ENCODE results near the gene UBE2J2. TPM values are rescaled to one million over a fixed set of nuclear protein-coding genes. Genes with fewer than 3 reads are reported as not detected.

The UBE2J2 gene
- total and polyA plus RNA-seq, 2 of the 8 experiments (the other 6 are each of a cell fraction or from before 2014, with no cell fraction given): 33.6 to 67.9 TPM

DNA sequence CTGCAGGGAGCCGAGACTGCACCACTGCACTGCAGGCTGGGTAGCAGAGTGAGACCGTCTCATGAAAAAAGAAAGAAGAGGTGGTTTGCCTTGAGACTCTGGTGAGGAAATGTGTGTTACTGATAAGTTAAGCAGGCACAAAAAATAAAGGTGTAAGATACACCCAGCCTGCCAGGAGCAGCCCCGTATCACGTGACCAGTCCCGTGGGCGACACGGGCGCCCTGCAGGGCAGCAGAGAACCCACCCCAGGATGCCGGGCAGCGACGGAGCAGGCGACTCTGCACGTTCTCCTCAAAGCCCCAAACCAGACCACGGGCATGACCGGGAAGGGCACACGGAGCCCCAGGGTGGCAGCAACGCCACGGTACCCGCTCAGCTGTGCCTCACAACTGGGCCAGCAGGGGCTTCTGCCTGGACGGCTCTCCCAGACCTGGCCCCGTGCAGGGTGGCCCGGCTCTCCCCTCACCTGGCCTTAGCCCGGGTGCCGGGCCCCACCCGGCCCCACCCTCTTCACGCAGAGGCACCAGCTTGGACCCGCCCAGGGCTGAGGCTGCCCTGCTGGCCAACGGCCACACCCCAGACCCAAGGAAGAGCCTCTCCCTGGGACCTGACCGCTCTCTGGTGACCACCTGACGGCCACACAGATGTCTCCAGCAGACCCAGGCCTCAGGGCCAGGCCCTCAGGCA, 51.6 kb downstream of the UBE2J2 start (continued):
- TF ChIP-seq SUZ12 (IDR thresholded peaks at IDR 0.05; ENCODE audit: low read length) (no peak), HDAC2 (IDR thresholded peaks at IDR 0.05; ENCODE audit: borderline replicate concordance in 1 of 2, low read depth in 2 of 2, low read length in 2 of 2) (no peak), SP1 (IDR thresholded peaks at IDR 0.05; ENCODE audit: low read depth, low read length) (no peak), EZH2 (IDR thresholded peaks at IDR 0.05; ENCODE audit: low read depth, low read length, severe bottlenecking) (no peak), FOSL1 (IDR thresholded peaks at IDR 0.05; ENCODE audit: insufficient read depth, low read depth, low read length) (no peak), JUN (IDR thresholded peaks at IDR 0.05; ENCODE audit: low read depth, low read length) (no peak), POU5F1 (IDR thresholded peaks at IDR 0.05; ENCODE audit: low read depth, low read length) (no peak), RXRA (IDR thresholded peaks at IDR 0.05; ENCODE audit: insufficient read depth, low read depth, low read length) (no peak), KDM1A (IDR thresholded peaks at IDR 0.05; ENCODE audit: borderline replicate concordance, low read length) (no peak), TCF12 (IDR thresholded peaks at IDR 0.05; ENCODE audit: low read depth, low read length) (no peak)

Measured in H1 (cell line).